ENCODE results near the gene RTTN.
"Not testable (repeated sequence)": the region's sequence is repeated elsewhere in the genome, so short reads cannot be mapped to it uniquely, and the experiment has no call there.

The RTTN gene, protein sequence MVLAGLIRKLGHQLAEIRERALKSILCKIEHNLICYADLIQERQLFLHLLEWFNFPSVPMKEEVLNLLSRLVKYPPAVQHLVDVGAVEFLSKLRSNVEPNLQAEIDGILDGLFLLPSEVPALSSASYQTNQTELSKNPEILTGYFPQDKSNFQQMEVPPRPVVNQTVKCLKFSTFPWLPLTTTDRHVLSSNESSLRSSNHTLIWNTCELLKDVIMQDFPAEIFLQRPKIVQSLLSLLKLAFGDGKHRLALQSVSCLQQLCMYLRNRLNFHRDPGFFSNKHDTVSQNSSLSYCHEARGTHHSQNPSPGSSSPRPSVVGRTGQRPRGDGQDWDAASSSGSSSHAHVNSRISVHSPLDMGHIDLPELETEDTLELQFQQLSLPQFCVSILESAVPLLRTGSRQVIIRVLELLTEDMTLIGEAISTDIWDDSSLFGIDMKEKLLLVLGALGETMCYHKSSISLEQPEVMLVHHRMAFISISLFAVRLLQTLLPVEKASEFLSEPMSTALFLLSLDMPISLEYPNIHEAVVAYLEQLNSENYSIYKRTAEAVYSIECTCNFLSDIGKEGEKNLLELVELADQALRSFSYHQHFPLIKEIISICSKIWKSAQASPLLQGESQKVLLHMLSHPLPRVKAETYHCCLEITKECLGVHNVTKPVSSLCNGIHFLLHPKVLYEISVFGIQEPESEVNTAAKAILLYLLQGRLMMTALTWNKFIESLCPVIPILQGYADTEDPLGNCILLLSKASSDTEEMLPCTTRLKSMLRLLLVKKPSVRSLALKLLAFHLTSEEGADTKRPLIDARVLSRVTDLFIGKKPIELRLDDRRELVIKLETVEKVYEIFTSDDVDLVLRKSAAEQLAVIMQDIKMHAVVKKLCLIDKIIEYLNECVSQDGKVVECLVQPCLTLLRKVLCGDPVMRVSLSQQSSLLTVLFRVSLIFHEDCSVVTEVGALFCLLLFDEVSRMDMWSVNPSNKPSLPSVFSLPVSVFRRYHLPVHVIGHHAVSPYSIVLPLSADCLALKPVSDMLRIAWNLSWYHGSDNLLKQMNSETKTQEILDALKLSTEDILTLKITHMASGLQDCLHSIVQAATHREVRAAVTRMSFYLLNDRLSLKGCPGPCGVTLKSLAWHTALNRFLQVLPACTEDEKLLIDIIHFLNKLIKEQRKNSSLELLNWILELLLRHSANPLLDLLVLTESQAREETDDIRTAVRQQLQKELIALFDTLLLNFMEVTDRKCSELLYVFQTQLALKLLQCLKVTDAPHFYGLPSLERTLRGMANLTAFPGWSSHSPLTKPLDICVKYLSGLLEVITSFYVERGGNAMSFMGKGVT (N-terminal part only)

DNA sequence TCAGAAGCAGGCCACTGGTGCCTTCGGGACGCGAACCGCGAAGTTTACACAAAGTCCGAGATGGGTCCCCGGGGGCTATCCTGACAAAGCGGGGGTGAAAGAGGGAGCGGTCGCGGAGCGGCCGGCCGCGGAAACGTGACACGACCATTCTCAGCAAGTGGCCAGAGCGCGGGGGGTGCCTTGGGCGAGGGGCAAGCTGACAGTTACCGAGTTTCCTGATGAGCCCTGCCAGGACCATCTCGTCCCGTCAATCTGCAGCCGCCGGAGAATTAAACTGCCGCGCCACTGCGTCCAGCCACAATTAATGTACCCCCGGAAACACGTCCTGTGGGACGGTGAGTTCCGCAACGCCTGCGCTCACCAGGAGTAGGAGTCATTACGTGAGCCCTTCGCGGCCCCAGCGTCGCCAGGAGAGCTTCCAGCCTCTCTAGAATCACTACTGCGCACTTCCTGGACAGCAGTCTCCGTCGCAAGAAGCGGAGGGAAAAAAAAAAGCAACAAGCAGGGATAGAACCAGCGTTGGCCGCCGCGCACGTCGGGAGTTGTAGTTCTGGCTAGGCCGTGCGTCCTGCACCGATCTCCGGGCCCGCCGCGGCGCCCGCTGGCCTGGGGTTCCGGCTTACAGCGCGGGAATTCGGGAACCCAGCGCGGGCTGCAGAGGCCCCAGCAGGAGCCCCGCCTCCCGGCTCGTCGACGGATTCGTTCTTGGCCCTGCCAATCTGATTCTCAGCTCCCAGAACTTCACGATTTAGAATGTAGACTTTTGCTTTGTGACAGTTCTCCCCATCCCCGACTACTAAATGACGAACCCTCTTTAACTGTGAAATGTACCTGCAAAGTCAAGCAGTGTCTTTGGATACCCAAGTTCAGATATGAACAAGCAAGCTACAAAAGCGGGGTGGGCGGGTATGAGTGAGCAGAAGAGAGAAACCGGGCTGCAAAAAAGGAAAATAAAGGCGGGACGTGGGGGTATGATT lies at the start of gene RTTN:
Gene RTTN (minus strand): TSS at position 267 of the 977 bp plus-strand sequence. CDS start 29 bp downstream, at position 238.
- TF ChIP-seq, protein P1, sequence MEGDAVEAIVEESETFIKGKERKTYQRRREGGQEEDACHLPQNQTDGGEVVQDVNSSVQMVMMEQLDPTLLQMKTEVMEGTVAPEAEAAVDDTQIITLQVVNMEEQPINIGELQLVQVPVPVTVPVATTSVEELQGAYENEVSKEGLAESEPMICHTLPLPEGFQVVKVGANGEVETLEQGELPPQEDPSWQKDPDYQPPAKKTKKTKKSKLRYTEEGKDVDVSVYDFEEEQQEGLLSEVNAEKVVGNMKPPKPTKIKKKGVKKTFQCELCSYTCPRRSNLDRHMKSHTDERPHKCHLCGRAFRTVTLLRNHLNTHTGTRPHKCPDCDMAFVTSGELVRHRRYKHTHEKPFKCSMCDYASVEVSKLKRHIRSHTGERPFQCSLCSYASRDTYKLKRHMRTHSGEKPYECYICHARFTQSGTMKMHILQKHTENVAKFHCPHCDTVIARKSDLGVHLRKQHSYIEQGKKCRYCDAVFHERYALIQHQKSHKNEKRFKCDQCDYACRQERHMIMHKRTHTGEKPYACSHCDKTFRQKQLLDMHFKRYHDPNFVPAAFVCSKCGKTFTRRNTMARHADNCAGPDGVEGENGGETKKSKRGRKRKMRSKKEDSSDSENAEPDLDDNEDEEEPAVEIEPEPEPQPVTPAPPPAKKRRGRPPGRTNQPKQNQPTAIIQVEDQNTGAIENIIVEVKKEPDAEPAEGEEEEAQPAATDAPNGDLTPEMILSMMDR (IDR thresholded peaks at IDR 0.05; ENCODE audit: low read depth, low read length): no peak
- in situ Hi-C loops (cut with HindIII; ENCODE audit: low sequenced_read_pairs): no loop called here
- H3K4me3 ChIP-seq (ENCODE audit: low read depth, low read length): peak within 1 kb of the TSS; percentile 86
- peak; percentile 97 for DNase-seq (ENCODE audit: low read depth, low spot score)

DNA sequence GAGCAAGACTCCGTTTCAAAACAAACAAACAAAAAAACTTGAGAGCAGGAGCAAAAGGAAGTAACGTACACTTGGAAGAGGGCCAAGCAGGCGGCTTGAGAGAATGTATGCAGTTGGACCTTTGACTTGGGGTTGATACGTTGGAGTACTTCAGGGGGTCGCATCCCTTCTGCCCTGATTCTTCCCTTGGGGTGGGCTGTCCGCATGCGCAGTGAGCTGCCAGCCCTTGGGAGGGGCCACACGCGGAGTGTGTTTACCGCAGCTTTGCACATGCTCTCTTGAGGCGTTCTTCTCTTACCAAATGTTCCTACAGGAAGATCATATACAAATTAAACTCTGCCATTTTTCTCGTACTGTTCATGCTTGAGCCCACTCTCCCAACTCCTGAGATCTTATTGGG lies 45.3 kb upstream of the RTTN start:
- in situ Hi-C loops (cut with HindIII; ENCODE audit: low sequenced_read_pairs): no loop called here
- TF ChIP-seq, protein P1 (IDR thresholded peaks at IDR 0.05; ENCODE audit: low read depth, low read length): no peak
- H3K4me3 ChIP-seq (ENCODE audit: low read depth, low read length): no peak overlapping the region
- DNase-seq (ENCODE audit: low read depth, low spot score): no peak

DNA sequence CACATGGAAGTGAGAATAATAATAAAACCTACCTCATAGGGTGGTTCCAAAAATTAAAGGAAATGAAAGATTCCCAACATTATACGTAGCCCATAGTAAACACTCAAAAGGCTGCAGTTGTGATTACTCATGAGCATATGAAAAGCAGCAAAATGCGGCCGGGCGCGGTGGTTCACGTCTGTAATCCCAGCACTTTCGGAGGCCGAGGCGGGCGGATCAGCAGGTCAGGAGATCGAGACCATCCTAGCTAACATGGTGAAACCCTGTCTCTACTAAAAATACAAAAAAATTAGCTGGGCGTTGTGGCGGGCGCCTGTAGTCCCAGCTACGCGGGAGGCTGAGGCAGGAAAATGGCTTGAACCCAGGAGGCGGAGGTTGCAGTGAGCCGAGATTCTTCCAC lies 44.4 kb upstream of the RTTN start:
- DNase-seq (ENCODE audit: low read depth, low spot score); H3K4me3 ChIP-seq (ENCODE audit: low read depth, low read length); in situ Hi-C loops (cut with HindIII; ENCODE audit: low sequenced_read_pairs): not testable (repeated sequence)

DNA sequence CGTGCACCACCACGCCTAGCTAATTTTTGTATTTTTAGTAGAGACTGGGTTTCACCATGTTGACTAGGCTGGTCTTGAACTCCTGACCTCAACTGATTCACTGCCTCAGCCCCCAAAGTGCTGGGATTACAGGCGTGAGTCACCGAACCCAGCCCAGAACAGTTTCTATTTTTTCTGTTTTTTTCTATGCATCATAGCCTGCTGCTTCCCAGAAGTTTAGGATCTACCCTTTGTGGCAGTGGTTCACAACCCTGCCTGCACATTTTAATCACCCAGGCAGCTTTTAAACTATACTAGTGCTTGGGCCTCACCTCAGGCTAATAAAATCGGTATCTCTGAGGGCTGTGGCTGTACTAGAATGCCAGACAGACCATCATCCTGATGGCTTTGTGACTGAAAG lies 43.6 kb upstream of the RTTN start:
- no peak overlapping the region for H3K4me3 ChIP-seq (ENCODE audit: low read depth, low read length)
- TF ChIP-seq, protein P1 (IDR thresholded peaks at IDR 0.05; ENCODE audit: low read depth, low read length): no peak
- DNase-seq (ENCODE audit: low read depth, low spot score): peak; percentile 18
- in situ Hi-C loops (cut with HindIII; ENCODE audit: low sequenced_read_pairs): no loop called here

DNA sequence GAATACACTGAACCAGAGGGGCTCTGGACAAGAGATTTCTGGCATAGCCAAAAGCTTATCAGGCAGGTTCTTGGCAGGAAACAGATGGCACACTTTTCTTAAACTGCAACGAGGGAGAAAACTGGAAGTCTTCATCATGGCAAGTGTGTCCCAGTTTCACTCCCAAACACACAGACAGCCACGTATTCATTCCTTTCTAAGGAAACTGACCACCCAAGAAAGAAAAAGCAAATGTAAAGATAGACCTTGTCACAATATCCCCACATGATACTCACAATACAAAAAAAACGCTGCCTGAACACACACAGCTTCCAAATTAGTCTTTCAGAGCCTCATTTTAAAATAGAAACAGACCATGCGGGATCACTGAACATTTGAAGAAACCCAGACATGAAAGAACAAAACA lies 40.6 kb upstream of the RTTN start:
- no peak for DNase-seq (ENCODE audit: low read depth, low spot score)
- in situ Hi-C loops (cut with HindIII; ENCODE audit: low sequenced_read_pairs): no loop called here
- TF ChIP-seq, protein P1 (IDR thresholded peaks at IDR 0.05; ENCODE audit: low read depth, low read length): no peak
- no peak overlapping the region for H3K4me3 ChIP-seq (ENCODE audit: low read depth, low read length)

All from astrocyte of the spinal cord (primary cell).